Body of pancreas (tissue), 4 donors: Measurements from ENCODE around the gene KATNB1. TPM values are rescaled to one million over a fixed set of nuclear protein-coding genes. Genes with fewer than 3 reads are reported as not detected.

Experiments
- ATAC-seq: fragments of 150-250 bp; one replicate; pipeline ENCODE4 v1.9.1; 2016
- DNase-seq, 4 donors: peaks; one replicate each; pipeline ENCODE4 v3.0.0-alpha.2; 2019
- H3K27ac ChIP-seq, 4 donors: fragments of 200-600 bp; sonication (generic); 1 replicate in 3 of 4; 2 replicates in 1 of 4; pipeline versions ENCODE4 v1.5.1 to v1.6.1; 2016 to 2019; ENCODE audit warnings: mild to moderate bottlenecking in 1 of 4, mixed read lengths in 1 of 4, moderate library complexity in 1 of 4
- H3K27me3 ChIP-seq, 2 donors: fragments of 200-600 bp; sonication (generic); one replicate each; pipeline ENCODE4 v1.6.0; 2016; ENCODE audit warnings: mild to moderate bottlenecking in 1 of 2
- H3K36me3 ChIP-seq, 2 donors: fragments of 200-600 bp; sonication (generic); replicated peaks in 1 of 2; 2 replicates each; pipeline ENCODE4 v1.5.1; 2016; ENCODE audit warnings: low read depth in 2 of 2; ENCODE audit not compliant: insufficient read depth in 1 of 2
- H3K4me1 ChIP-seq: fragments of 200-600 bp; sonication (generic); one replicate; pipeline ENCODE4 v1.6.0; 2016
- H3K4me3 ChIP-seq, 2 donors: fragments of 200-600 bp; sonication (generic); 1 replicate in 1 of 2; 2 replicates in 1 of 2; pipeline ENCODE4 v1.5.1; 2016 to 2019
- H3K9me3 ChIP-seq, 3 donors: fragments of 200-600 bp; sonication (generic); 1 replicate in 2 of 3; 2 replicates in 1 of 3; pipeline ENCODE4 v1.5.1; 2016
- CTCF ChIP-seq, 7 experiments: fragments of 450-650 bp in 4 of 7; fragments of 200-600 bp in 3 of 7; sonication (generic) in 3 of 7; IDR thresholded peaks; one replicate each; pipeline ENCODE4 v1.5.1; 2016 to 2019; ENCODE audit warnings: antibody characterized with exemption in 7 of 7
- POLR2A ChIP-seq, 3 donors: fragments of 450-650 bp; IDR thresholded peaks; one replicate each; pipeline ENCODE4 v1.6.1; 2016; ENCODE audit warnings: antibody characterized with exemption in 3 of 3, mild to moderate bottlenecking in 2 of 3
- WGBS, 2 donors: methylation state at CpG; one replicate each; pipeline ENCODE4 v1.1.5; 2017; 5-methylcytosine and 5-hydroxymethylcytosine counted together
- intact Hi-C: fragments of 100-400 bp; cut with DNase I; formaldehyde crosslinking; loops from one replicate; pipeline ENCODE4 v1.15.1; 2023
- total RNA-seq, 2 donors: library from RNA; depleted of rRNA; stranded (reverse); fragments of >200 nt; gene quantifications; one replicate each; pipeline ENCODE4 v1.1.0, GENCODE V29; 2016

Gene KATNB1
- total RNA-seq, 2 donors from 2014 or later, result 13.7 to 14.2 TPM

DNA sequence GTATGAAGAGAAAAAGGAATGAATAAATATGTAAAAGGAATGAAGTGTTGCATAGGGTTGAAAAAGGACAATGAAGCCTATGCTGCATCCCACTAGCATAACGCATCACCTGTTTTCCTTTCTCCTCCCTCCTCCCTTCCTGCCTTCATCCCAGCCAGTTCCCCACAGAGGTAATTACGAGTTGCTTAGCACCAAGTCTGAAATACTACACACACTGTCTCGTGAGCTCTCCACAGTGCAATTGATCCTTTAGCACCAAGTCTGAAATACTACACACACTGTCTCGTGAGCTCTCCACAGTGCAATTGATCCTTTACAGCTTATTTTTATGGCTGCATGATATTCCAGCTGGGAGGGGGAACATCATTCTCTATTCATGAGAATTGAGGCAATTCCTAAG lies 42.0 kb upstream of the KATNB1 start:
- Histone ChIP-seq H3K4me1 (peaks cover 56% of the 10 kb centered on the region), H3K27me3 (no peaks in the 10 kb centered on the region), H3K4me3 (no peak overlapping the region), H3K27ac (peak overlapping the region in 2 of 4 donors; percentile 82 to 92), H3K9me3 (no peaks in the 10 kb centered on the region), H3K36me3 (no peaks in the 10 kb centered on the region)
- intact Hi-C loops, result no loop called here
- 72 to 74% methylated on average over 4 of the region's 4 CpGs for WGBS, 2 donors
- DNase-seq, result no peak
- ATAC-seq, result no peak
- TF ChIP-seq POLR2A (IDR thresholded peaks at IDR 0.05) (no peak), CTCF (IDR thresholded peaks at IDR 0.05) (no peak)

- TF ChIP-seq POLR2A (IDR thresholded peaks at IDR 0.05) (peak in 1 of 3 donors; percentile 8), CTCF (IDR thresholded peaks at IDR 0.05) (no peak)
- Histone ChIP-seq H3K4me1 (peaks cover 53% of the 10 kb centered on the region), H3K9me3 (no peaks in the 10 kb centered on the region), H3K27me3 (no peaks in the 10 kb centered on the region), H3K36me3 (no peaks in the 10 kb centered on the region), H3K4me3 (no peak overlapping the region), H3K27ac (peak overlapping the region; percentile 36 to 92 (median 72))
- DNase-seq, result peak; percentile 90 to 95 (median 94)
- peak; percentile 93 for ATAC-seq
- 17% methylated on average over 10 of the region's 10 CpGs for WGBS, 2 donors
- intact Hi-C loops, result no loop called here
Observed at GRCh38 chr16:57694231-57694724, 41.3 kb upstream of the KATNB1 start.

GRCh38 chr16:57694725-57695679 lies 40.6 kb upstream of the KATNB1 start, which contains the start of gene DRC7:
Gene DRC7 (plus strand): TSS chr16:57694806. CDS start chr16:57697950, 3,144 bp downstream.
- Histone ChIP-seq H3K27me3 (no peaks in the 10 kb centered on the region), H3K36me3 (no peaks in the 10 kb centered on the region), H3K4me1 (peaks cover 45% of the 10 kb centered on the region), H3K9me3 (no peaks in the 10 kb centered on the region), H3K27ac (peak within 1 kb of the TSS; percentile 36 to 92 (median 72)), H3K4me3 (no peak within 1 kb of the TSS)
- peak; percentile 91 for ATAC-seq
- no peak for TF ChIP-seq CTCF (IDR thresholded peaks at IDR 0.05)
- TF ChIP-seq POLR2A (IDR thresholded peaks at IDR 0.05), result peak in 1 of 3 donors; percentile 17
- intact Hi-C loops, result no loop called here
- DNase-seq, result peak; percentile 78 to 91 (median 84)
- WGBS, 2 donors, result 32 to 43% methylated on average over 7 to 8 of the region's 8 CpGs

GRCh38 chr16:57695680-57696069 lies 39.9 kb upstream of the KATNB1 start:
- no peak for ATAC-seq
- 58 to 74% methylated on average over 5 of the region's 5 CpGs for WGBS, 2 donors

More at GRCh38 chr16:57695680-57696069, 39.9 kb upstream of the KATNB1 start:
- Histone ChIP-seq H3K4me3 (no peak overlapping the region), H3K36me3 (no peaks in the 10 kb centered on the region), H3K9me3 (no peaks in the 10 kb centered on the region), H3K4me1 (peaks cover 41% of the 10 kb centered on the region), H3K27ac (peak overlapping the region in 3 of 4 donors; percentile 63 to 92 (median 82)), H3K27me3 (no peaks in the 10 kb centered on the region)
- TF ChIP-seq CTCF (IDR thresholded peaks at IDR 0.05) (no peak), POLR2A (IDR thresholded peaks at IDR 0.05) (no peak)
- no peak for DNase-seq
- intact Hi-C loops, result no loop called here
